ENCODE data around the gene CCDC107. TPM values are rescaled to one million over a fixed set of nuclear protein-coding genes. Genes with fewer than 3 reads are reported as not detected.

The CCDC107 gene
- total RNA-seq, 2 experiments from 2014 or later, result 11.4 to 20.3 TPM

DNA sequence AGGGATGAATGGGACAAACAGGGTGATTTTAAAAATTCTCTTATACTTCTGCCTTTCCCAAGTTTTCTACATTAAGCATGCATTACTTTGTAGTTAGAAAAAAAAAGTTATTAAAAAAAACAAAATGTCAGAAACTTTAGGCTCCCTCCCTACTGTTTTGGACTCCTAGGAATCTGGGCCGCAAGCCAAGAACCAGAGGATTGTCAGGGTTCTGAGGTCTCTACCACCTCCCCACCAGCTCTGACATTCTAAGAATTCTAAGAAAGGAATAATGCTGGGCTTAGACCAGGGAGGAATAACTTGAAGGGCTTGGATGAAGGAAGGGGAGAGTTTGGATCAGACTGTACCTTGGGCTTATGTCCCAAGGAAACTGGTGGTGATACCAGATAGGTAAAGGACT, 8.0 kb downstream of the CCDC107 start:
- H3K4me3 ChIP-seq (ENCODE audit: low read depth, low read length, poor library complexity, severe bottlenecking), result peak overlapping the region; percentile 1
- peaks cover 50% of the 10 kb centered on the region for H3K4me1 ChIP-seq (ENCODE audit: insufficient read depth, low read length, poor library complexity, severe bottlenecking)
- no peaks in the 10 kb centered on the region for H3K9me2 ChIP-seq (ENCODE audit: insufficient read depth, low read length)
- H3K9me3 ChIP-seq (ENCODE audit: low read length), result no peaks in the 10 kb centered on the region
- H3K4me2 ChIP-seq (ENCODE audit: low read length), result peak overlapping the region; percentile 99
- H4K20me1 ChIP-seq (ENCODE audit: insufficient read depth, low read length), result no peaks in the 10 kb centered on the region
- ChIA-PET POLR2A (interaction anchor here (0.7 to 3.4 kb wide), 10 partner anchors 8 to 1744 kb away, joined by 3 to 27 read pairs (median 9); partner anchors contain the start of genes CA9 and SIT1), CTCF (ENCODE audit: unreplicated experiment) (interaction anchor here (2.0 kb wide), 1 partner anchor 62 kb away, joined by 13 read pairs; no protein-coding TSS in a partner anchor)
- H3K36me3 ChIP-seq (ENCODE audit: insufficient read depth, low read length), result peaks cover 24% of the 10 kb centered on the region
- TF ChIP-seq EZH2phosphoT487 (IDR thresholded peaks at IDR 0.05; ENCODE audit: borderline replicate concordance, low read depth, low read length), result no peak
- TF ChIP-seq, protein P1, sequence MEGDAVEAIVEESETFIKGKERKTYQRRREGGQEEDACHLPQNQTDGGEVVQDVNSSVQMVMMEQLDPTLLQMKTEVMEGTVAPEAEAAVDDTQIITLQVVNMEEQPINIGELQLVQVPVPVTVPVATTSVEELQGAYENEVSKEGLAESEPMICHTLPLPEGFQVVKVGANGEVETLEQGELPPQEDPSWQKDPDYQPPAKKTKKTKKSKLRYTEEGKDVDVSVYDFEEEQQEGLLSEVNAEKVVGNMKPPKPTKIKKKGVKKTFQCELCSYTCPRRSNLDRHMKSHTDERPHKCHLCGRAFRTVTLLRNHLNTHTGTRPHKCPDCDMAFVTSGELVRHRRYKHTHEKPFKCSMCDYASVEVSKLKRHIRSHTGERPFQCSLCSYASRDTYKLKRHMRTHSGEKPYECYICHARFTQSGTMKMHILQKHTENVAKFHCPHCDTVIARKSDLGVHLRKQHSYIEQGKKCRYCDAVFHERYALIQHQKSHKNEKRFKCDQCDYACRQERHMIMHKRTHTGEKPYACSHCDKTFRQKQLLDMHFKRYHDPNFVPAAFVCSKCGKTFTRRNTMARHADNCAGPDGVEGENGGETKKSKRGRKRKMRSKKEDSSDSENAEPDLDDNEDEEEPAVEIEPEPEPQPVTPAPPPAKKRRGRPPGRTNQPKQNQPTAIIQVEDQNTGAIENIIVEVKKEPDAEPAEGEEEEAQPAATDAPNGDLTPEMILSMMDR (conservative IDR thresholded peaks at IDR 0.05; ENCODE audit: low read length), result no peak
- peaks cover 14% of the 10 kb centered on the region; the same call in 1 of the 2 replicates for H3K79me2 ChIP-seq (ENCODE audit: insufficient read depth, low read depth, low read length)
- DNase-seq (ENCODE audit: low spot score), result no peak
- no peak overlapping the region for H2AFZ ChIP-seq (ENCODE audit: low read length)
- intact Hi-C loops (cut with micrococcal nuclease; ENCODE audit: unreplicated experiment), result no loop called here
- no peak overlapping the region for H3K27ac ChIP-seq (ENCODE audit: low read depth, low read length, poor library complexity, severe bottlenecking)
- no TSS peak for BruUV-seq (replicated peaks)

GRCh38 chr9:35666549-35666948, 8.5 kb downstream of the CCDC107 start:
- Histone ChIP-seq H3K79me2 (ENCODE audit: insufficient read depth, low read depth, low read length) (peaks cover 14% of the 10 kb centered on the region; the same call in 1 of the 2 replicates), H3K9me2 (ENCODE audit: insufficient read depth, low read length) (no peaks in the 10 kb centered on the region), H3K36me3 (ENCODE audit: insufficient read depth, low read length) (peaks cover 19% of the 10 kb centered on the region), H3K9me3 (ENCODE audit: low read length) (no peaks in the 10 kb centered on the region), H3K4me1 (ENCODE audit: insufficient read depth, low read length, poor library complexity, severe bottlenecking) (peaks cover 45% of the 10 kb centered on the region), H2AFZ (ENCODE audit: low read length) (no peak overlapping the region), H3K4me2 (ENCODE audit: low read length) (peak overlapping the region; percentile 99), H4K20me1 (ENCODE audit: insufficient read depth, low read length) (no peaks in the 10 kb centered on the region), H3K27ac (ENCODE audit: low read depth, low read length, poor library complexity, severe bottlenecking) (no peak overlapping the region), H3K4me3 (ENCODE audit: low read depth, low read length, poor library complexity, severe bottlenecking) (peak overlapping the region; percentile 1)
- CTCF ChIA-PET (ENCODE audit: unreplicated experiment), result no interaction called here
- POLR2A ChIA-PET, result interaction anchor here (0.7 to 3.4 kb wide), 5 partner anchors 19 to 1744 kb away, joined by 3 to 27 read pairs (median 5); no protein-coding TSS in a partner anchor
- peak; percentile 53 for DNase-seq (ENCODE audit: low spot score)
- no TSS peak for BruUV-seq (replicated peaks)
- no peak for TF ChIP-seq EZH2phosphoT487 (IDR thresholded peaks at IDR 0.05; ENCODE audit: borderline replicate concordance, low read depth, low read length)
- TF ChIP-seq, protein P1 (conservative IDR thresholded peaks at IDR 0.05; ENCODE audit: low read length), result no peak
- intact Hi-C loops (cut with micrococcal nuclease; ENCODE audit: unreplicated experiment), result no loop called here

GRCh38 chr9:35667939-35668338, 9.8 kb downstream of the CCDC107 start:
- CTCF ChIA-PET (ENCODE audit: unreplicated experiment), result no interaction called here
- no peaks in the 10 kb centered on the region for H3K9me2 ChIP-seq (ENCODE audit: insufficient read depth, low read length)
- no peak for DNase-seq (ENCODE audit: low spot score)
- no peak overlapping the region for H3K27ac ChIP-seq (ENCODE audit: low read depth, low read length, poor library complexity, severe bottlenecking)
- no peaks in the 10 kb centered on the region for H3K9me3 ChIP-seq (ENCODE audit: low read length)
- no TSS peak for BruUV-seq (replicated peaks)
- H3K4me3 ChIP-seq (ENCODE audit: low read depth, low read length, poor library complexity, severe bottlenecking), result no peak overlapping the region
- no peak overlapping the region for H3K4me2 ChIP-seq (ENCODE audit: low read length)
- TF ChIP-seq, protein P1 (conservative IDR thresholded peaks at IDR 0.05; ENCODE audit: low read length), result no peak
- TF ChIP-seq EZH2phosphoT487 (IDR thresholded peaks at IDR 0.05; ENCODE audit: borderline replicate concordance, low read depth, low read length), result no peak
- intact Hi-C loops (cut with micrococcal nuclease; ENCODE audit: unreplicated experiment), result no loop called here
- no peak overlapping the region for H2AFZ ChIP-seq (ENCODE audit: low read length)
- peaks cover 5% of the 10 kb centered on the region for H3K36me3 ChIP-seq (ENCODE audit: insufficient read depth, low read length)
- H3K79me2 ChIP-seq (ENCODE audit: insufficient read depth, low read depth, low read length), result peaks cover 13% of the 10 kb centered on the region; the same call in 1 of the 2 replicates
- H3K4me1 ChIP-seq (ENCODE audit: insufficient read depth, low read length, poor library complexity, severe bottlenecking), result peaks cover 31% of the 10 kb centered on the region
- POLR2A ChIA-PET, result interaction anchor here (0.7 kb wide), 1 partner anchor 22 kb away, joined by 5 read pairs; no protein-coding TSS in a partner anchor
- no peaks in the 10 kb centered on the region for H4K20me1 ChIP-seq (ENCODE audit: insufficient read depth, low read length)

Measured in OCI-LY7 (cell line).